CD14-positive monocyte (primary cell): ENCODE measurements around the gene HCAR2. TPM values are rescaled to one million over a fixed set of nuclear protein-coding genes. Genes with fewer than 3 reads are reported as not detected.

Experiments used
- DNase-seq, 3 donors: peaks; one replicate each; pipeline ENCODE4 v3.0.0-alpha.2; 2011 to 2022
- H2AFZ ChIP-seq: 2 replicates; pipeline ENCODE4 v1.6.0; 2012; ENCODE audit warnings: mild to moderate bottlenecking, low read depth, low read length, inconsistent platforms; ENCODE audit not compliant: insufficient read depth, poor library complexity, severe bottlenecking
- H3K27ac ChIP-seq, 2 donors: 1 replicate in 1 of 2; 2 replicates in 1 of 2; pipeline ENCODE4 v1.5.1; 2012 to 2013; ENCODE audit warnings: low read length in 2 of 2, control low read depth in 1 of 2, inconsistent platforms in 1 of 2, low read depth in 1 of 2, mild to moderate bottlenecking in 1 of 2
- H3K27me3 ChIP-seq, 2 donors: one replicate each; pipeline versions ENCODE4 v1.6.0 to v1.6.1; 2011 to 2013; ENCODE audit warnings: low read length in 2 of 2; ENCODE audit not compliant: control insufficient read depth in 2 of 2, insufficient read depth in 2 of 2
- H3K36me3 ChIP-seq, 2 donors: replicated peaks in 1 of 2; 1 replicate in 1 of 2; 2 replicates in 1 of 2; pipeline versions ENCODE4 v1.5.1 to v1.6.1; 2012 to 2013; ENCODE audit warnings: low read length in 2 of 2, control low read depth in 1 of 2, inconsistent platforms in 1 of 2, mild to moderate bottlenecking in 1 of 2; ENCODE audit not compliant: insufficient read depth in 2 of 2, control insufficient read depth in 1 of 2
- H3K4me1 ChIP-seq, 2 donors: 1 replicate in 1 of 2; 2 replicates in 1 of 2; pipeline versions ENCODE4 v1.5.1 to v1.6.1; 2012 to 2013; ENCODE audit warnings: low read length in 2 of 2, control low read depth in 1 of 2, inconsistent platforms in 1 of 2, mild to moderate bottlenecking in 1 of 2, moderate library complexity in 1 of 2; ENCODE audit not compliant: insufficient read depth in 2 of 2, control insufficient read depth in 1 of 2
- H3K4me2 ChIP-seq: replicated peaks from 2 replicates; pipeline ENCODE3; 2012; ENCODE audit warnings: low read length, moderate library complexity, mild to moderate bottlenecking; ENCODE audit not compliant: poor library complexity, severe bottlenecking; ENCODE audit errors: extremely low read depth
- H3K4me3 ChIP-seq, 3 experiments: fragments of 200-600 bp in 1 of 3; sonication (generic) in 1 of 3; replicated peaks in 1 of 3; 1 replicate in 2 of 3; 2 replicates in 1 of 3; pipeline ENCODE4 v1.5.1; 2011 to 2013; ENCODE audit warnings: low read length in 3 of 3, mild to moderate bottlenecking in 3 of 3, control low read depth in 2 of 3, low read depth in 2 of 3, inconsistent platforms in 1 of 3, moderate library complexity in 1 of 3
- H3K79me2 ChIP-seq: 2 replicates; pipeline ENCODE4 v1.6.0; 2012; ENCODE audit warnings: mild to moderate bottlenecking, control low read depth, inconsistent platforms, low read length, moderate library complexity; ENCODE audit not compliant: insufficient read depth
- H3K9ac ChIP-seq: 2 replicates; pipeline ENCODE4 v1.6.0; 2017; ENCODE audit warnings: low read length, mild to moderate bottlenecking; ENCODE audit not compliant: insufficient read depth, poor library complexity, severe bottlenecking
- H3K9me3 ChIP-seq, 2 donors: replicated peaks in 1 of 2; 1 replicate in 1 of 2; 2 replicates in 1 of 2; pipeline versions ENCODE4 v1.5.1 to v1.6.1; 2012 to 2013; ENCODE audit warnings: low read length in 2 of 2, control low read depth in 1 of 2; ENCODE audit not compliant: control insufficient read depth in 1 of 2, insufficient read depth in 1 of 2
- H4K20me1 ChIP-seq: 2 replicates; pipeline ENCODE4 v1.6.0; 2012; ENCODE audit warnings: mild to moderate bottlenecking, low read length, control low read depth, moderate library complexity; ENCODE audit not compliant: insufficient read depth
- H3K27ac Mint-ChIP-seq, 7 donors: one replicate each; pipeline ENCODE4 v1.8.0; 2020; ENCODE audit warnings: mild to moderate bottlenecking in 7 of 7, mixed read lengths in 7 of 7, moderate library complexity in 6 of 7, inconsistent platforms in 2 of 7
- H3K27me3 Mint-ChIP-seq, 3 donors: one replicate each; pipeline ENCODE4 v1.8.0; 2021 to 2022; ENCODE audit warnings: low read depth in 3 of 3, mild to moderate bottlenecking in 3 of 3, mixed read lengths in 3 of 3, moderate library complexity in 3 of 3, inconsistent platforms in 1 of 3
- H3K36me3 Mint-ChIP-seq, 2 donors: one replicate each; pipeline ENCODE4 v1.8.0; 2020; ENCODE audit warnings: mixed read lengths in 2 of 2, inconsistent platforms in 1 of 2, mild to moderate bottlenecking in 1 of 2
- H3K4me1 Mint-ChIP-seq: one replicate; pipeline ENCODE4 v1.8.0; 2020; ENCODE audit warnings: mild to moderate bottlenecking, mixed read lengths
- H3K4me3 Mint-ChIP-seq, 2 donors: one replicate each; pipeline ENCODE4 v1.8.0; 2020; ENCODE audit warnings: mild to moderate bottlenecking in 2 of 2, mixed read lengths in 2 of 2, moderate library complexity in 1 of 2
- H3K9me3 Mint-ChIP-seq, 7 donors: one replicate each; pipeline ENCODE4 v1.8.0; 2020 to 2022; ENCODE audit warnings: mixed read lengths in 7 of 7, mild to moderate bottlenecking in 6 of 7, moderate library complexity in 6 of 7, inconsistent platforms in 2 of 7
- CTCF ChIP-seq: fragments of 200-600 bp; IDR thresholded peaks from one replicate; pipeline ENCODE4 v1.8.0; 2022; ENCODE audit warnings: antibody characterized with exemption, mild to moderate bottlenecking
- WGBS: methylation state at CpG from one replicate; pipeline ENCODE4 v1.1.5; 2013; ENCODE audit warnings: missing lambda C conversion rate; ENCODE audit not compliant: insufficient coverage; 5-methylcytosine and 5-hydroxymethylcytosine counted together
- intact Hi-C, 2 donors: fragments of 100-400 bp; cut with micrococcal nuclease; formaldehyde crosslinking; loops; one replicate each; pipeline versions ENCODE4 v1.15.0 to v1.15.1; 2023
- polyA plus RNA-seq, 3 donors: library from polyadenylated mRNA; depleted of rRNA in 1 of 3; unstranded in 2 of 3; stranded (reverse) in 1 of 3; fragments of 300-500 nt in 2 of 3; fragments of >200 nt in 1 of 3; fragmentation: Illumina TruSeq in 2 of 3; gene quantifications; 1 replicate in 2 of 3; 2 replicates in 1 of 3; pipeline ENCODE4 v1.2.3, GENCODE V29; 2012 to 2021

Gene HCAR2
- polyA plus RNA-seq, 3 donors = 8.1 to 31.2 (median 13.0) TPM

DNA sequence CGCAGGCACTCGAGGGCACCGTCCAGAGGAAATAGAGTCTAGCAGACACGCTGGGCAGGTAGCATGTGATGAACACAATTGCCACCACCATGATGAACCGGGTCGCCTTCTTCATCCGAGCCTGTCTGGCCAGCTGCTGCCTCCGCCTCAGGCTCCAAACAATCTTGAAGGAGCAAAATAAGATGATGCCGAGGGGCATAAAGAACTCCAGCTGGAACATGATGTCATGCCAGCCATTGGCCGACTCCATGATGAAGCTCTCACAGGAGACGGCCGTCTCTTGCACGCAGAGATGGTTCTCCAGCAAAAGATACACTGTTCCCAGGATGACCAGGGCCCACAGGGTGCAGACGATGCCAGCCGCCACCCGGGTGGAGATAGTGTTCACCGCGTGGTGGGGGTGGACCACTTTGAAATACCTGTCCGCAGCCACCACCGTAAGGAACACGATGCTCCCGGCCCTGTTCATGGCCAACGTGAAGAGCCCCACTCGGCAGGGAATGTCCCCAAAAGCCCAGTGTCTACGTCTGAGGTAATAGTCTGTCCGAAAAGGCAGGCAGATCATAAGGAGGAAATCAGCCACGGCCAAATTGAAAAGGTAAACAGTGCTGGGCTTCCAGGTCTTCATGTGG, 26.5 kb upstream of the HCAR2 start:
- Histone ChIP-seq H3K4me3 (no peak overlapping the region), H3K27ac (no peak overlapping the region), H2AFZ (no peak overlapping the region), H3K9ac (no peak overlapping the region), H3K4me1 (peaks cover 39 to 48% of the 10 kb centered on the region in 2 donors), H3K36me3 (no peaks in the 10 kb centered on the region), H3K79me2 (no peaks in the 10 kb centered on the region), H3K27me3 (peaks cover 0 to 5% of the 10 kb centered on the region in 2 donors), H4K20me1 (no peaks in the 10 kb centered on the region), H3K9me3 (no peaks in the 10 kb centered on the region), H3K4me2 (no peak overlapping the region)
- intact Hi-C loops = loop anchor here in 1 of 2 donors (10.0 kb wide), 1 partner anchor 45 kb away; no protein-coding TSS in a partner anchor
- no peak for DNase-seq
- H3K36me3 Mint-ChIP-seq = peaks cover 0 to 3% of the 10 kb centered on the region in 2 donors
- peaks cover 0 to 6% (median 0%) of the 10 kb centered on the region in 7 donors for H3K9me3 Mint-ChIP-seq
- H3K4me1 Mint-ChIP-seq = peaks cover 44% of the 10 kb centered on the region
- no peak overlapping the region for H3K27ac Mint-ChIP-seq
- H3K27me3 Mint-ChIP-seq = peaks cover 6 to 12% (median 11%) of the 10 kb centered on the region in 3 donors
- 96% methylated on average over 27 of the region's 27 CpGs for WGBS
- TF ChIP-seq CTCF = no peak
- H3K4me3 Mint-ChIP-seq = peak overlapping the region in 1 of 2 donors; percentile 0

- H3K79me2 ChIP-seq = no peaks in the 10 kb centered on the region
- H3K4me3 ChIP-seq = peak overlapping the region in 2 of 3 experiments; percentile 10 to 60
- WGBS = no CpG with 5 or more reads among the region's 5 CpGs
Observed at GRCh38 chr12:122726080-122726558, 23.0 kb upstream of the HCAR2 start.

More at GRCh38 chr12:122726080-122726558, 23.0 kb upstream of the HCAR2 start:
- Histone ChIP-seq H3K9ac (peak overlapping the region; percentile 34), H3K4me1 (peaks cover 43 to 49% of the 10 kb centered on the region in 2 donors), H4K20me1 (no peaks in the 10 kb centered on the region), H3K27ac (peak overlapping the region in 1 of 2 donors; percentile 79), H3K27me3 (peaks cover 0 to 5% of the 10 kb centered on the region in 2 donors), H3K4me2 (peak overlapping the region; percentile 64), H3K9me3 (no peaks in the 10 kb centered on the region), H3K36me3 (no peaks in the 10 kb centered on the region), H2AFZ (no peak overlapping the region)
- Mint-ChIP-seq H3K36me3 (peaks cover 0 to 3% of the 10 kb centered on the region in 2 donors), H3K4me1 (peaks cover 38% of the 10 kb centered on the region), H3K9me3 (peaks cover 0 to 1% (median 0%) of the 10 kb centered on the region in 7 donors), H3K27me3 (peaks cover 5 to 6% (median 6%) of the 10 kb centered on the region in 3 donors), H3K27ac (peak overlapping the region; percentile 89 to 97 (median 92)), H3K4me3 (peak overlapping the region; percentile 54 to 85)
- intact Hi-C loops = loop anchor here in 1 of 2 donors (2.0 kb wide), 1 partner anchor 17 kb away; no protein-coding TSS in a partner anchor
- DNase-seq = peak; percentile 56 to 89 (median 87)
- TF ChIP-seq CTCF = no peak
